HUDEP-2 (cell line): ENCODE measurements around the gene SLC7A6.
"Not testable (repeated sequence)": the region's sequence is repeated elsewhere in the genome, so short reads cannot be mapped to it uniquely, and the experiment has no call there.

Experiments
- DNase-seq, 76 experiments: peaks; one replicate each; lab custom pipeline; 2025; ENCODE audit not compliant: unreplicated experiment in 76 of 76; lab: John Stamatoyannopoulos, UW

Gene SLC7A6

DNA sequence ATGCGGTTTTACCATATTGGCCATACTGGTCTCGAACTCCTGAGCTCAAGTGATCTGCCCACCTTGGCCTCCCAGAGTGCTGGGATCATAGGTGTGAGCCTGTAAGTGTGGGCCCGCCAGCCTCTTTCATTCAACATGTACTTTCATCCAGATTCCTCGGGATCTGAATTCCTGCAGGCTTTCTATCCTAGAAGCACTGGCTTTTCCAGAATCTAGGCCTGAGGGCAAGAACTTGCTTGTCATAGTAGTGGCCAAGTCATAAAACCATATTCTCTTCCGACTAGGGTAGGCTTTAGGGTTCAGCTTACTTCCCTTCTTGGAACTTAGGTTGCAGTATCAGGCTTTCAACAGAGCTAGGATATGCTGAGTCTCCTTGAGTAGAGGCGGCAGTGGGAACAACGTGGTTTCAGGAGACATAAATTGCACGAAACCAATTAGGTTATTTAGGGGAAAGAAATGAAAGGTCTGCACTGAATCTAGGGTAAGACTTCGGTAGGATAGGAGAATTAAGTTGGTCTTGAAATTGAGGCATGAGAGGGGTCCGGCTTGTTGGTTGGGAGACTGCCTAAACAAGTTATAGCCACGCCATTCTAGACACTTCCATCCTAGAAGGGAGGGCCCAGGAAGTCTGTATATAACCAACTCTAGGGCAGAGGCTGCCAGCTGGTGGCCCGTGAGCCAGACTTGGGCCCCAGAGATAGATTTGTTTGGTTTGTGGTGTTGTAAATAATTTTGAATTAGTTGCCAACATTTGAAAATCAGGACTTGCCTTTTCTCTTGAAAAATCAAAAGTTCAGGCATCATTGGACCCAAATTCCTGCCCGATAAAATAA, 15.6 kb downstream of the SLC7A6 start:
- no peak for DNase-seq

GRCh38 chr16:68281368-68282063, 17.2 kb downstream of the SLC7A6 start:
- no peak for DNase-seq

DNA sequence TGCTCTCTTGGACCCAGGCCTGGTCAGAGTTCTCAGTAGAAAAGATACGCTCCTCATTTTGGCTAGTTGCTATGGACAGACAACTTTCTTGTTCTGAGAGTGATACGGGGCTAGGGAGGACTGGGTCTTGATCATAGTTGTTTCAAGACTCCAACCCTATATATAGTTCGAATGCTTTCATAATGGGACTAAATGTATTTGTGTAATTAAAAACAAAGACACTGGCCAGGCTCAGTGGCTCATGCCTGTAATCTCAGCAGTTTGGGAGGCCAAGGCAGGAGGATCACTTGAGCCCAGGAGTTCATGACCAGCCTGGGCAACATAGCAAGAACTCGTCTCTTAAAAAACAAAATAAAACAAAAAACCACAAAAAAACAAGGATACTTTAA, 17.7 kb downstream of the SLC7A6 start:
- DNase-seq = no peak

DNA sequence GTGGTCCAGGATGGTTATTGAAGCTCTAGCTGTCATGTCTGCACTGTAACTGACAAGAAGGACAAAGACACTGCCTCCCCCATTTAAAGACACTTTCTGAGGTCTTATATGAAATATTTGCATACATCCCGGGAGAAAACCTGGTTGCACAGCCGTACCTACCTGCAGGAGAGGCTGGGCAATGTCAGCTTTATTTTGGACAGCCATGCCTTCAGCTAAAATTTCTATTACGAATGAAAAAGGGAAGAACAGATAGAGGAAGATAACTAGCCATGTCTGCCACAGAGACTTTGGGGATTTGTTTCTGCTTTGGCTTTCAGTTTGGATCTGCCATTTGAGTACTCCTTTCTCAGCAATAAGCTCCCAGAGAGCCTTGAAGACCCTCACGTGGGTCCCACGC, 19.0 kb downstream of the SLC7A6 start:
- DNase-seq = no peak

GRCh38 chr16:68283801-68284598, 19.7 kb downstream of the SLC7A6 start:
- DNase-seq = no peak

- no peak for DNase-seq
These were observed 20.5 kb downstream of the SLC7A6 start for GRCh38 chr16:68284847-68285246.

GRCh38 chr16:68285683-68286082, 21.4 kb downstream of the SLC7A6 start:
- DNase-seq = no peak

DNA sequence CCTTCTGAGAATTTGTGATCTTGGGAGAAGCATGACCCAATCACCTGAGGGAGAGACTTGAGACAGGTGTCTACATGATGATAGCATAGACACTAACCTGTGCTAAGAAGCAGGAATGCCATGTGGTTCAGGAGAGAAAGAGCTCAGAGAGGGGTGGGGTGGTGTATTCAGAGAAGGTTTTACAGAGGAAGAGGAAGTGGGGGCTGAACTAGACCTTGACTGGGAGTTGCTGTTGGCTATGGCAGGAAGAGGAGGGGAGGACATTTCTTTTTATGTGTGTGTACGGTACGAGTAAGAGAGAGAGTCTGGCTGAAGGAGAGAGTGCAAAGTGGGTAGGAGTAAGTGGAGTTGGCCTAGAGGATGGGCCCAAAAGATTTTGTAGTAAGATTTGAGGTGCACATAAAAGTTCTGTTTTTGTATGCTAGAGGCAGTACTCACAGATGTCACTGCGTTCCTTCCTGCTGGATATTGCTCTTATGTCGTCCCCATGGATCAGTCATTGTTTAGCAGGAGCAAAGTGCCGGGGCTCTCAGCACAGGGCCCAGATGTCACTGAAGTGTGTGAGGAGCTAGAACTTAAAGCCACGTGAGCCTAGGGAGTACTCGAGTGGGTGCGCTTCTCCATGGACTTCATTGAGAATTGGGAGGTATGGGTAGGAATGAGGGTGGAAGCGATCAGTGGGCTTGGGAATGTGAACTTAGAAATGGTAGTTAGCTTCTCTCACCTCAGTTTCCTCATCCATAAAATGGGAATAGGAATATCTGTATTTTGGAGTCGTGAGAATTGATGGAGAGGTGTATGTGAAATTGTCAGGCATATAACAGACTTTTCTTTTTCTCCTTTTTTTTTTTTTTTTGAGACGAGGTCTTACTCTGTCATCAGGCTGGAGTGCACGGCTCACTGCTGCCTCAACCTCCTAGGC, 22.1 kb downstream of the SLC7A6 start:
- DNase-seq = no peak

DNA sequence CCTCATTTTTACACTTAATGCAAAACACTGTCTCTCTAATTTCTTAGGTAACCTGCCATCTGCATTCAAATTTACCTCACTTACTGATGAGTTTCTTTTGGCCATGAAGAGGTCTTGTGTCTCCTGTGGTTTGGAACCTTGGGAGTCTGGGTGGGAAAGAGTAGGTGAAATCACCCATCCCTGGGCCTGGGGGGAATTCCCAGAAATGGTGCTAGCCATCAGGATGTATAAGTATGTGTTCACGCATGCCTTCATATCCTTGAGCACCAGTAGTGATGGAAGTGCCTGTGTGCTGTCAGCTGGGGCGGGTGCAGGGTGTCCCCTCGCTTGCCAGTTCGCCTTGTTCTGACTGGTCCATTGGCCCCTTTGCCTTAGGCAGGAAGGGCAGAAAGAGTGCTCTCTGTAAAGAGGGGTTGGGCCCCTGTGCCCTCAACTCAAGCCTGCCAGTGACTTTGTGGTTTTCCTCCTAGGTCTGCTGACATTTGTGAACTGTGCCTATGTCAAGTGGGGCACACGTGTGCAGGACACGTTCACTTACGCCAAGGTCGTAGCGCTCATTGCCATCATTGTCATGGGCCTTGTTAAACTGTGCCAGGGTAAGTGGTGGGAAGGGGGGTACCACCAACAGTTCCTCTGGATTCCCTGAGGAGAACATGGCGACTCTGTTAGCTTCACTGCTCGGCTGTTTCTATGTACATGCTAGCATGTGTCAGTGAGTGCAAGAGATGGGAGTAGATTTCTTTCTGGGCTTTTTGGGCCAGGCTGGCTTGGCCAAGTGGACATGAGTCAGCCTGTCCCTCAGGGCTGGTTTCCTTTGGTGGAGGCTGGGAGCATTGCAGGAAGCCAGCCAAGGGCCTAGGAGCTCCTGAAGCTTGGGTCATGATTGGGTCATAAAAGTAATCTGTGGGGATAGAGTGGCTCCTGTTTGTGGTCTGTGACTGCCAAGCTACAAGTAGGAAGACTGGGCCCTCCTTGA, 23.2 kb downstream of the SLC7A6 start:
- DNase-seq = peak in 6 of 76 experiments; percentile 4 to 45 (median 14)

DNA sequence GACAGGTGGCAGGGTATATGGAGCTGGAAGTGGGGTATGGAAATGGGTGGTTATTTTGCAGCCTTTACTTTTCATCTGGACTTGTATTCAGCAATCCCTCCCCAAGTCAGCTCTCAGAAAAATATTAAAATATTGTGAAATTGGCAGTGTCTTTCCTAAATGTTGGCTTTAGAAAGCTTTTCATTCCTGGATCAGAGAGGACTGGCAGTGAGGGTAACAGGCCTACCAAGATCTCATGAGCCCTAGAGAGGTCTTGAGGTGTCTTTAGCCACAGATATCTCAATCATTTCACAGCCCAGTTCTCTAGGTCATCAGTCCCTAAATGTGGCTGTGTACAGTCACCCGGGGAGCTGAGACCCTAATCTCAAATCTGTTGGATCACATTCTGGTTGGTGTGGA, 23.9 kb downstream of the SLC7A6 start:
- no peak for DNase-seq

GRCh38 chr16:68288796-68289195, 24.5 kb downstream of the SLC7A6 start:
- not testable (repeated sequence) for DNase-seq

DNA sequence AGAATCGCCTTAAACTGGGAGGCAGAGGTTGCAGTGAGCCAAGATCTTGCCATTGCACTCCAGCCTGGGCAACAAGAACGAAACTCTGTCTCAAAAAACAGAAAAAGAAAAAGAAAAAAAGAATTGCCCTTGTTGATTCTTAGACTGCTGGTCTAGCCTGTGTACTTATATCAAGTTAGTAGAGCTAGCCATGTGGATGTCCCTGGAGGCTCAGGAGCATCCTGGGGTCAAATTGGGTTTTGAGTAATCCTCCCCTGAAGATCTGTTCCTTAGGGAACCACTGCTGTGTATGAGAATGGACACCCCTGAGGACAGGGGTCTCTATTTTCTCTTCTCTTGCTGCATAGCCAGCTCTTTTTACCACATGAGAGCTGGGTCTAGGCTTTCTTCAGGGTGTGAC, 24.9 kb downstream of the SLC7A6 start:
- DNase-seq = no peak

GRCh38 chr16:68289621-68290329, 25.4 kb downstream of the SLC7A6 start:
- peak in 71 of 76 experiments; percentile 17 to 83 (median 62) for DNase-seq

DNA sequence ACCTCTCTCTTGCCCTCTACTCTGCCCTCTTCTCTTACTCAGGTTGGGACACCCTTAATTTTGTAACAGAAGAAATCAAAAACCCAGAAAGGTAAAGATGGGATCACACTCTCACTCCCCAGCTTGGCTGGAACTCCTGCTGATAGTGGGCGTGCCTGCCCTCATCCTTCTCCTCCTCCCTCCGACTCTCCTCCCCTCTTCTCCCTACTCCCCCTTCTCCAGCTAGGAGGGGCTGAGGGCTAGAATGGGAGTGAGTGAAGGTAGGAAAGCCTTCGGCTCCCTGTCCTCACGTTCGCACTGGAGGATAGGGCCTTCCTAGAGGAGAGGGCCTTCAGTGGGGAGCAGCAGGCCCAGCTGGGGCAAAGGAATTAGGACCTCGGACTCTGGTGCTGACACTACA, 26.1 kb downstream of the SLC7A6 start:
- DNase-seq = no peak

- DNase-seq = no peak
These were observed 26.9 kb downstream of the SLC7A6 start for GRCh38 chr16:68291227-68291626.

DNA sequence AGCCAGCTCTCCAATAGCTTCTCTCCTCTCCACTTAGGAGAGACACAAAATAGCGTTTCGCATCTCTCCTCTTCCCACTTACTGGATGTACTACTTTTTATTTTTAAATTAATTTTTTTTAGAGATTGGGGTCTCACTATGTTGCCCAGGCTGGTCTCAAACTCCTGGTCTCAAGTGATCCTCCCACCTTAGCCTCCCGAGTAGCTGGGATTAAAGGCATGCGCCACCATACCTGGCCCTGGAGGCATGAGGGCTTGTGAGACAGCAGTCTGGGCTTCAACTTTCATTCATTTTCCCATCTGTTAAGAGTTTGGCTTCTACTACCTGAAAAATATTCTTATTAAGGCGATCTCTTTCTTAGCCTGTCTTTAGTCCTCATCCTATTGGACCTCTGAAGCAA, 28.1 kb downstream of the SLC7A6 start:
- no peak for DNase-seq

DNA sequence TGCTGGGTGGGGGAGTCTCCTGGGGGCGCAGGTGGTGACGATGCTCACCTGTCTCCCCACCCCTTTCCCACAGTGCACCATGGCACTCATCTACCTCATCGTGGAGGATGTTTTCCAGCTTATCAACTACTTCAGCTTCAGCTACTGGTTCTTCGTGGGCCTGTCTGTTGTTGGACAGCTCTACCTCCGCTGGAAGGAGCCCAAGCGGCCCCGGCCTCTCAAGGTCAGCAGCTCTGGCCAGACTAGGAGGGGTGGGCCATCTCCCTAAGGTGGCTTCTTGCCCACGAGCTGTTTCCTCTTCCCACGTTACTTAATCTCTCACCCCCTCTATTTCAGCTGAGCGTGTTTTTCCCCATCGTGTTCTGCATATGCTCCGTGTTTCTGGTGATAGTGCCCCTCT, 32.0 kb downstream of the SLC7A6 start:
- no peak for DNase-seq

DNA sequence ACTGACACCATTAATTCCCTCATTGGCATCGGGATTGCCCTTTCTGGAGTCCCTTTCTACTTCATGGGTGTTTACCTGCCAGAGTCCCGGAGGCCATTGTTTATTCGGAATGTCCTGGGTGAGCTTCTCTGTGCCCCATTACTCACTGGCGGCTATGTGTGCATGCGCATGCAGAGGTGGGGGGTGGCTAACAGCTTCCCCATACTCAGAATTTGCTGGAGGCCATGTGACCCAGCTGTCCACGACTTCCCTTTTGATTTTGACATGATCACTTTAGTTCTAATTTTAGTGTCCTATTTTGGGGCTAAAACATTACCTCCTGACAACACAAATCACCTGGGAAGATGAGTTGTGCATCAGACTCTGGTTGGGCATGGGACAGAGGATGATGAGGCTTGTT, 32.4 kb downstream of the SLC7A6 start:
- DNase-seq = no peak

GRCh38 chr16:68297908-68298307, 33.6 kb downstream of the SLC7A6 start:
- DNase-seq = no peak
